Neural cell (in vitro differentiated cells): Measurements from ENCODE around the gene RIN1. TPM values are rescaled to one million over a fixed set of nuclear protein-coding genes. Genes with fewer than 3 reads are reported as not detected.
"Not testable (repeated sequence)": the region's sequence is repeated elsewhere in the genome, so short reads cannot be mapped to it uniquely, and the experiment has no call there.

Experiments used
- H2AFZ ChIP-seq: fragments of 200-600, 300-800 bp; sonication (generic), shearing (Covaris generic); 2 replicates; pipeline ENCODE4 v1.6.0; 2014; ENCODE audit warnings: low read depth, mild to moderate bottlenecking, antibody characterized with exemption, low read length, moderate library complexity
- H3F3A ChIP-seq: fragments of 200-600 bp; shearing (Covaris generic); 2 replicates; pipeline ENCODE4 v1.6.1; 2016; ENCODE audit warnings: mild to moderate bottlenecking, moderate library complexity, mixed read lengths, antibody characterized with exemption, low read length; ENCODE audit not compliant: insufficient read depth, poor library complexity, severe bottlenecking
- H3K27ac ChIP-seq: fragments of 200-600, 300-800 bp; sonication (generic), shearing (Covaris generic); 2 replicates; pipeline ENCODE4 v1.5.1; 2014; ENCODE audit warnings: mild to moderate bottlenecking, low read length, moderate library complexity
- H3K27me3 ChIP-seq: fragments of 300-800, 200-600 bp; sonication (generic), shearing (Covaris generic); 2 replicates; pipeline ENCODE4 v1.6.0; 2014; ENCODE audit warnings: mild to moderate bottlenecking, low read depth, low read length, moderate library complexity; ENCODE audit not compliant: insufficient read depth
- H3K36me3 ChIP-seq: fragments of 300-800, 200-600 bp; sonication (generic), shearing (Covaris generic); 2 replicates; pipeline ENCODE4 v1.5.1; 2014; ENCODE audit warnings: mild to moderate bottlenecking, antibody characterized with exemption, low read length, moderate library complexity; ENCODE audit not compliant: insufficient read depth
- H3K4me2 ChIP-seq: fragments of 300-800, 200-600 bp; sonication (generic), shearing (Covaris generic); 2 replicates; pipeline ENCODE4 v1.6.0; 2014; ENCODE audit warnings: mild to moderate bottlenecking, low read length
- H3K4me3 ChIP-seq: fragments of 300-800, 200-600 bp; sonication (generic), shearing (Covaris generic); 2 replicates; pipeline ENCODE4 v1.5.1; 2014; ENCODE audit warnings: mild to moderate bottlenecking, low read length, moderate library complexity
- H3K79me2 ChIP-seq: fragments of 200-600 bp; shearing (Covaris generic); replicated peaks from 2 replicates; pipeline ENCODE4 v1.6.0; 2014; ENCODE audit warnings: mild to moderate bottlenecking, low read length, moderate library complexity; ENCODE audit not compliant: insufficient read depth
- H3K9ac ChIP-seq: fragments of 300-800, 200-600 bp; sonication (generic), shearing (Covaris generic); 2 replicates; pipeline ENCODE4 v1.6.1; 2016; ENCODE audit warnings: mild to moderate bottlenecking, low read length, mixed read lengths
- H3K9me2 ChIP-seq: fragments of 200-600 bp; shearing (Covaris generic); 2 replicates; pipeline ENCODE4 v1.6.1; 2016; ENCODE audit warnings: mild to moderate bottlenecking, low read length, mixed read lengths; ENCODE audit not compliant: insufficient read depth
- H3K9me3 ChIP-seq: fragments of 200-600, 300-800 bp; sonication (generic), shearing (Covaris generic); 2 replicates; pipeline ENCODE4 v1.6.1; 2016; ENCODE audit warnings: mild to moderate bottlenecking, mixed run types, low read length, moderate library complexity, mixed read lengths
- H4K20me1 ChIP-seq: fragments of 200-600 bp; shearing (Covaris generic); 2 replicates; pipeline ENCODE4 v1.6.1; 2016; ENCODE audit warnings: mild to moderate bottlenecking, mixed run types; ENCODE audit not compliant: insufficient read depth
- EP300 ChIP-seq: fragments of 450-650 bp; conservative IDR thresholded peaks from 2 replicates; pipeline ENCODE4 v1.6.1; 2014; ENCODE audit warnings: antibody characterized with exemption, mild to moderate bottlenecking, moderate library complexity; ENCODE audit not compliant: poor library complexity, severe bottlenecking
- EZH2 ChIP-seq: fragments of 200-600, 300-800 bp; shearing (Covaris generic), sonication (generic); IDR thresholded peaks from 2 replicates; pipeline ENCODE4 v1.6.1; 2014; ENCODE audit warnings: antibody characterized with exemption, low read length, borderline replicate concordance, mild to moderate bottlenecking; ENCODE audit not compliant: insufficient read depth, poor library complexity, severe bottlenecking
- MXI1 ChIP-seq: fragments of 450-650 bp; conservative IDR thresholded peaks from 2 replicates; pipeline ENCODE4 v1.6.1; 2014; ENCODE audit warnings: antibody characterized with exemption, mild to moderate bottlenecking; ENCODE audit not compliant: poor library complexity, severe bottlenecking
- POLR2AphosphoS5 ChIP-seq: IDR thresholded peaks from 2 replicates; pipeline ENCODE4 v1.6.1; 2012
- RAD21 ChIP-seq: fragments of 450-650 bp; conservative IDR thresholded peaks from 2 replicates; pipeline ENCODE4 v1.6.1; 2014; ENCODE audit warnings: antibody characterized with exemption, mild to moderate bottlenecking, moderate library complexity
- SMC3 ChIP-seq: fragments of 450-650 bp; conservative IDR thresholded peaks from 2 replicates; pipeline ENCODE4 v1.6.1; 2014; ENCODE audit warnings: antibody characterized with exemption, mild to moderate bottlenecking, moderate library complexity; ENCODE audit not compliant: poor library complexity
- TAF1 ChIP-seq: IDR thresholded peaks from 2 replicates; pipeline ENCODE4 v1.6.1; 2012; ENCODE audit warnings: low read depth
- polyA plus RNA-seq: library from polyadenylated mRNA; depleted of rRNA; stranded (reverse); fragments of >200 nt; gene quantifications from 2 replicates; pipeline ENCODE4 v1.2.3, GENCODE V29; 2014
- TF ChIP-seq, protein P1 (sequence below): fragments of 450-650 bp; IDR thresholded peaks from 2 replicates; pipeline ENCODE4 v1.5.1; 2014; ENCODE audit warnings: antibody characterized with exemption, mild to moderate bottlenecking, moderate library complexity; ENCODE audit not compliant: poor library complexity, severe bottlenecking
- TF ChIP-seq, protein P2 (sequence below): IDR thresholded peaks from 2 replicates; pipeline ENCODE4 v1.6.1; 2012; ENCODE audit warnings: borderline replicate concordance

Gene RIN1
- polyA plus RNA-seq, 1 donor from 2014 or later, result 4.2 TPM

DNA sequence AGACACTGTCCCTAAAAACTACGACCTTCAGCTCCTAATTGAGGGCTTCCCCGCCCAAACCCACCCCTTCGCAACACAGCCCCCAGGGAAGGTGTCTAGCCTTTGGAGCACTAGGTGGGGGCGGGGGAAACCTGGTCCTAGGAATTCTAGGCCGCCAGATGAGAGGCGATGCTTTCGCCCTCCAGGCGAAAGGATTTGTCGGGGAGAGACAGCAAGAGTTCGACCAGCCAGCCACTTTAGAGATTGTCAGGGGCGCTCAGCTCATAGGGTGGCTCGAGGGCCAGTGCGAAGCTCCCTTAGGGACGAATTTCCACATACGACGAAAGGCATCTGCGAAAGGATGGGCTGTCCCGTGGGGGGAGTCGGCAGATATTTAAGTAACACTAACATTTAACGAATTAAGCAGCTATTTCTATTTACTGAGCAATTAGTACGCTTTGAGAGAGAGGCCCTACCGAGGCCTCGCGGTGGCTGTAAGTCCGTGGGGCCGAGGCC lies 24.7 kb downstream of the RIN1 start:
- H2AFZ ChIP-seq, result no peak overlapping the region

DNA sequence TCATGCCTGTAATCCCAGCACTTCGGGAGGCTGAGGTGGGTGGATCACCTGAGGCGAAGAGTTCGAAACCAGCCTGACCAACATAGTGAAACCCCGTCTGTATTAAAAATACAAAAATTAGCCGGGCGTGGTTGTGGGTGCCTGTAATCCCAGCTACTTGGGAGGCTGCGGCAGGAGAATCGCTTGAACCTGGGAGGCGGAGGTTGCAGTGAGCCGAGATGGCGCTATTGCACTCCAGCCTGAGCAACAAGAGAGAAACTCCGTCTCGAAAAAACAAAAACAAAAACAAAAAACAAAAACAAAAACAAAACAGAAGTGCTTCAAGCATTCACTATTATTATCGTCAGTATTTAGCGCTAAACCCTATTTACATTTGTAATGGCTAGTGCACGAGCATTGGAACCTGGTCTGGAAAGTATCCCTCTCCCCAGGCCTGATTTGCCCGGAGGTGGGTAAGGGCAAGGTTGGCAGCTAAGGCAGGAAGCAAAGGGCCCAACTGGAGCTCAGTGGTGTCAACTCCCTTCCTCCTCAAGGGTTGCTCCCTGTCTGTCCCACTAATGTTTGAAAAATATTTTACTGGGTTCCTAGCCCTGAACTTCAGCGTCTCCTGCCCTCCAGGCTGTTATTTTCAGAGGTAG lies 25.3 kb downstream of the RIN1 start:
- not testable (repeated sequence) for H3K4me3 ChIP-seq, H3F3A ChIP-seq, H3K9me2 ChIP-seq, H3K36me3 ChIP-seq, H4K20me1 ChIP-seq, H3K9ac ChIP-seq, H3K27ac ChIP-seq, H3K4me2 ChIP-seq, H3K79me2 ChIP-seq, H2AFZ ChIP-seq, H3K9me3 ChIP-seq
- H3K27me3 ChIP-seq, result peaks cover 11% of the 10 kb centered on the region

More for the DNA sequence above, 24.7 kb downstream of the RIN1 start:
- peak overlapping the region; percentile 30 for H3K9ac ChIP-seq
- H3K4me3 ChIP-seq, result peak overlapping the region; percentile 70
- H4K20me1 ChIP-seq, result no peaks in the 10 kb centered on the region
- H3K27me3 ChIP-seq, result peaks cover 11% of the 10 kb centered on the region
- no peaks in the 10 kb centered on the region for H3F3A ChIP-seq
- no peaks in the 10 kb centered on the region for H3K9me2 ChIP-seq
- H3K4me2 ChIP-seq, result no peak overlapping the region
- TF ChIP-seq POLR2AphosphoS5 (no peak), TAF1 (no peak), SMC3 (no peak), MXI1 (no peak), EZH2 (no peak), EP300 (no peak)
- TF ChIP-seq, protein P1, sequence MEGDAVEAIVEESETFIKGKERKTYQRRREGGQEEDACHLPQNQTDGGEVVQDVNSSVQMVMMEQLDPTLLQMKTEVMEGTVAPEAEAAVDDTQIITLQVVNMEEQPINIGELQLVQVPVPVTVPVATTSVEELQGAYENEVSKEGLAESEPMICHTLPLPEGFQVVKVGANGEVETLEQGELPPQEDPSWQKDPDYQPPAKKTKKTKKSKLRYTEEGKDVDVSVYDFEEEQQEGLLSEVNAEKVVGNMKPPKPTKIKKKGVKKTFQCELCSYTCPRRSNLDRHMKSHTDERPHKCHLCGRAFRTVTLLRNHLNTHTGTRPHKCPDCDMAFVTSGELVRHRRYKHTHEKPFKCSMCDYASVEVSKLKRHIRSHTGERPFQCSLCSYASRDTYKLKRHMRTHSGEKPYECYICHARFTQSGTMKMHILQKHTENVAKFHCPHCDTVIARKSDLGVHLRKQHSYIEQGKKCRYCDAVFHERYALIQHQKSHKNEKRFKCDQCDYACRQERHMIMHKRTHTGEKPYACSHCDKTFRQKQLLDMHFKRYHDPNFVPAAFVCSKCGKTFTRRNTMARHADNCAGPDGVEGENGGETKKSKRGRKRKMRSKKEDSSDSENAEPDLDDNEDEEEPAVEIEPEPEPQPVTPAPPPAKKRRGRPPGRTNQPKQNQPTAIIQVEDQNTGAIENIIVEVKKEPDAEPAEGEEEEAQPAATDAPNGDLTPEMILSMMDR, result no peak
- TF ChIP-seq, protein P2, sequence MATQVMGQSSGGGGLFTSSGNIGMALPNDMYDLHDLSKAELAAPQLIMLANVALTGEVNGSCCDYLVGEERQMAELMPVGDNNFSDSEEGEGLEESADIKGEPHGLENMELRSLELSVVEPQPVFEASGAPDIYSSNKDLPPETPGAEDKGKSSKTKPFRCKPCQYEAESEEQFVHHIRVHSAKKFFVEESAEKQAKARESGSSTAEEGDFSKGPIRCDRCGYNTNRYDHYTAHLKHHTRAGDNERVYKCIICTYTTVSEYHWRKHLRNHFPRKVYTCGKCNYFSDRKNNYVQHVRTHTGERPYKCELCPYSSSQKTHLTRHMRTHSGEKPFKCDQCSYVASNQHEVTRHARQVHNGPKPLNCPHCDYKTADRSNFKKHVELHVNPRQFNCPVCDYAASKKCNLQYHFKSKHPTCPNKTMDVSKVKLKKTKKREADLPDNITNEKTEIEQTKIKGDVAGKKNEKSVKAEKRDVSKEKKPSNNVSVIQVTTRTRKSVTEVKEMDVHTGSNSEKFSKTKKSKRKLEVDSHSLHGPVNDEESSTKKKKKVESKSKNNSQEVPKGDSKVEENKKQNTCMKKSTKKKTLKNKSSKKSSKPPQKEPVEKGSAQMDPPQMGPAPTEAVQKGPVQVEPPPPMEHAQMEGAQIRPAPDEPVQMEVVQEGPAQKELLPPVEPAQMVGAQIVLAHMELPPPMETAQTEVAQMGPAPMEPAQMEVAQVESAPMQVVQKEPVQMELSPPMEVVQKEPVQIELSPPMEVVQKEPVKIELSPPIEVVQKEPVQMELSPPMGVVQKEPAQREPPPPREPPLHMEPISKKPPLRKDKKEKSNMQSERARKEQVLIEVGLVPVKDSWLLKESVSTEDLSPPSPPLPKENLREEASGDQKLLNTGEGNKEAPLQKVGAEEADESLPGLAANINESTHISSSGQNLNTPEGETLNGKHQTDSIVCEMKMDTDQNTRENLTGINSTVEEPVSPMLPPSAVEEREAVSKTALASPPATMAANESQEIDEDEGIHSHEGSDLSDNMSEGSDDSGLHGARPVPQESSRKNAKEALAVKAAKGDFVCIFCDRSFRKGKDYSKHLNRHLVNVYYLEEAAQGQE, result no peak
- H3K9me3 ChIP-seq, result no peaks in the 10 kb centered on the region
- no peaks in the 10 kb centered on the region for H3K79me2 ChIP-seq
- H3K27ac ChIP-seq, result no peak overlapping the region
- no peaks in the 10 kb centered on the region for H3K36me3 ChIP-seq

DNA sequence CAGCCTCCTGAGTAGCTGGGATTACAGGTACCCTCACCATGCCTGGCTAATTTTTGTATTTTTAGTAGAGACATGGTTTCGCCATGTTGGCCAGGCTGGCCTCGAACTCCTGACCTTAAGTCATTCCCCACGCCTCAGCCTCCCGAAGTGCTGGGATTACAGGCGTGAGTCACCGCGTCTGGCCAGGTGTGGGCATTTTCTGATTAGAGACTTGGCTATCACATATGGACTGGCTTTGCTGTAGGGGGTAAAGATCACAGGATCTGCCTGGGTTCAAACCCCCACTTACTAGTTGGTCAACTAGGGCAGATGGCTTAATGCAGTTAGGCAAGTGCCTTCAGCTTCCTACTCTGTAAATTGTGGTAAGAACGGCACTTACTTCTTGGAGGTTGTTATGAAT lies 25.9 kb downstream of the RIN1 start:
- Histone ChIP-seq H3K79me2 (no peaks in the 10 kb centered on the region), H2AFZ (no peak overlapping the region), H3K9ac (no peak overlapping the region), H3K27me3 (peaks cover 11% of the 10 kb centered on the region), H3K4me3 (no peak overlapping the region), H3K9me2 (no peaks in the 10 kb centered on the region), H4K20me1 (no peaks in the 10 kb centered on the region), H3K27ac (no peak overlapping the region), H3K9me3 (no peaks in the 10 kb centered on the region), H3F3A (no peaks in the 10 kb centered on the region), H3K4me2 (no peak overlapping the region), H3K36me3 (no peaks in the 10 kb centered on the region)
- TF ChIP-seq, protein P2, result no peak
- TF ChIP-seq EZH2 (no peak), EP300 (no peak), POLR2AphosphoS5 (no peak), RAD21 (no peak), MXI1 (no peak), TAF1 (no peak), SMC3 (no peak)
- TF ChIP-seq, protein P1, result no peak
